Measurements from ENCODE around the gene SDF2. TPM values are rescaled to one million over a fixed set of nuclear protein-coding genes. Genes with fewer than 3 reads are reported as not detected.

The SDF2 gene
- total RNA-seq, 1 donor from 2014 or later = 57.8 TPM

DNA sequence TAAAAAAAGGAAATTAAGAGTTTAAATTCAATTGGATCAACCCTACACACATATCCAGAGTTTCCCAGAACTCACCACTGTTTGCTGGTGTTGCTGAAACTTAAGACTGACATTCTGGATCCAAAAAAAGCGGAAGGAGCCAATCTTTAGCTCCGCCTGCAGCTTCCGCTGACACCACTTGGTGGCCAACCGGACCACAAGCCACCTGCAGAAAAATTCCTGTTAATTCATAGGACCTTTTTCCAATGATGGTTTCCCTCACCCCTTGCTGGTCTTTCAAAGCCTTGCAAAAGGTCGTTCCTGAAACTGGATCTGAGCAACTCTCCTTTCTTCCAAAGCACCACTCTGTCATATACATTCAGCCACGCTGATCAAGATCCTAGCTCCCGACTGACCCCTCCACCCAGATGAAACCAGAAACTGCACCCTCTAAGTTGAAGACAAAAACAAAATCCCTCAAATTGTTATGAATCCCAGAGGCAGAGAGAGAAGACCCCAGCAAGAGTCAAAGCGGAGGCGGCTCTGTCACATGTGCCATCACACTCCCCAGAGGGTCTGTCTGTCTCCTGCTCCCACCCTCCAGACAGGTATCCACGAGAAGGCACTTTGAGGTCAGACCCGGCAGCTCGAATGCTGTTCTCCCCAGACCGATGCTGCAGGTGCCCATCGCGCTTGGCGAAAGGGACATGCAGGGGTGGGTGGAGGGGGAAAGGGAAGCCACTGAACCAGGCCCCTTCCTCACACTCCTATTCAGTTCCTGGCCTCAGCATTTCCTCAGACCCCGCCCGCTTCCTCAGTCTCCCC lies 17.5 kb downstream of the SDF2 start:
- TF ChIP-seq, protein P1, sequence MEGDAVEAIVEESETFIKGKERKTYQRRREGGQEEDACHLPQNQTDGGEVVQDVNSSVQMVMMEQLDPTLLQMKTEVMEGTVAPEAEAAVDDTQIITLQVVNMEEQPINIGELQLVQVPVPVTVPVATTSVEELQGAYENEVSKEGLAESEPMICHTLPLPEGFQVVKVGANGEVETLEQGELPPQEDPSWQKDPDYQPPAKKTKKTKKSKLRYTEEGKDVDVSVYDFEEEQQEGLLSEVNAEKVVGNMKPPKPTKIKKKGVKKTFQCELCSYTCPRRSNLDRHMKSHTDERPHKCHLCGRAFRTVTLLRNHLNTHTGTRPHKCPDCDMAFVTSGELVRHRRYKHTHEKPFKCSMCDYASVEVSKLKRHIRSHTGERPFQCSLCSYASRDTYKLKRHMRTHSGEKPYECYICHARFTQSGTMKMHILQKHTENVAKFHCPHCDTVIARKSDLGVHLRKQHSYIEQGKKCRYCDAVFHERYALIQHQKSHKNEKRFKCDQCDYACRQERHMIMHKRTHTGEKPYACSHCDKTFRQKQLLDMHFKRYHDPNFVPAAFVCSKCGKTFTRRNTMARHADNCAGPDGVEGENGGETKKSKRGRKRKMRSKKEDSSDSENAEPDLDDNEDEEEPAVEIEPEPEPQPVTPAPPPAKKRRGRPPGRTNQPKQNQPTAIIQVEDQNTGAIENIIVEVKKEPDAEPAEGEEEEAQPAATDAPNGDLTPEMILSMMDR (IDR thresholded peaks at IDR 0.05) = peak; percentile 74
- Mint-ChIP-seq H3K4me1 (ENCODE audit: low read depth) (peaks cover 36% of the 10 kb centered on the region), H3K4me3 (ENCODE audit: unreplicated experiment) (peak overlapping the region; percentile 79), H3K27ac (ENCODE audit: unreplicated experiment) (peak overlapping the region; percentile 90), H3K9me3 (ENCODE audit: low read depth) (no peaks in the 10 kb centered on the region), H3K36me3 (ENCODE audit: low read depth) (peaks cover 22% of the 10 kb centered on the region), H3K27me3 (ENCODE audit: low read depth) (no peaks in the 10 kb centered on the region)
- DNase-seq (ENCODE audit: low spot score) = no peak

DNA sequence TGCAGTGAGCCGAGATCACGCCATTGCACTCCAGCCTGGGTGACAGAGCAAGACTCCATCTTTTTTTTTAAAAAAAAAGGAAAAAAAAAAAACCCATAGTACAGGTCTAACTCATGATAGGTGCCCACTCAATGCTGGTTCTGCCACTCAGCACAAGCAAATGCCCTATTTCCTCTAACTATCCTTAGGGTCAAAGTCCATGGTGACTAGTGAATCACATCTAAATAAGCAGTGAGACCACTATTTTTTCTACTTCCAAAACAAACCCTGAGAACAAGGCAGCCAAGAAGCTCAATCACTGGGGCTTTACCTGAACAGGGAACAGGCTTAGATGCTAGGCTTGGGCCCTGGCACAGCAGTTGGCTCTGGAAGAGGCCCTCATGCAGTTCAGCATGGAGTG lies 20.1 kb downstream of the SDF2 start:
- Mint-ChIP-seq H3K36me3 (ENCODE audit: low read depth) (peaks cover 28% of the 10 kb centered on the region), H3K4me3 (ENCODE audit: unreplicated experiment) (no peak overlapping the region), H3K4me1 (ENCODE audit: low read depth) (peaks cover 31% of the 10 kb centered on the region), H3K9me3 (ENCODE audit: low read depth) (no peaks in the 10 kb centered on the region), H3K27me3 (ENCODE audit: low read depth) (no peaks in the 10 kb centered on the region), H3K27ac (ENCODE audit: unreplicated experiment) (no peak overlapping the region)
- no peak for DNase-seq (ENCODE audit: low spot score)
- TF ChIP-seq, protein P1 (IDR thresholded peaks at IDR 0.05) = no peak

DNA sequence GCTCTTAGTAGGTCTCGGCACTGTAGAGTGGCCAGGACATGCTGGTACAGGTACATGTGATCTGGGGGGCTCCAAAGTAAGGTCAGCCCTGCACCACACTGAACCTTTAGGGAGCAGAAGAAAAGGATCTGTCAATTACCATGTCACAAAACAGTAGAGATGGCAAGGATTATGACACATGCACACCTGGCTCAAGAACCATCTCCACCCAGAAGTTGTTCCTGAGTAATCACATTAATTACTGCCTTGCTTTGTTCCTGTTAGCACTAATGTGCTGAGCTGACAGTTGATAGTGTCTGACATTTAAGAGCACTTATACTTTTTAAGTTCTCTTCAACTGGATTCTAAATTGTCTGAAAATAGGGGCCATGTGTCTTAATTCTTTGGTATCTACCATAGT lies 26.2 kb downstream of the SDF2 start:
- H3K4me3 Mint-ChIP-seq (ENCODE audit: unreplicated experiment) = no peak overlapping the region
- no peak for DNase-seq (ENCODE audit: low spot score)
- no peaks in the 10 kb centered on the region for H3K27me3 Mint-ChIP-seq (ENCODE audit: low read depth)
- H3K9me3 Mint-ChIP-seq (ENCODE audit: low read depth) = no peaks in the 10 kb centered on the region
- no peaks in the 10 kb centered on the region for H3K4me1 Mint-ChIP-seq (ENCODE audit: low read depth)
- no peak overlapping the region for H3K27ac Mint-ChIP-seq (ENCODE audit: unreplicated experiment)
- peaks cover 62% of the 10 kb centered on the region for H3K36me3 Mint-ChIP-seq (ENCODE audit: low read depth)
- TF ChIP-seq, protein P1 (IDR thresholded peaks at IDR 0.05) = no peak

DNA sequence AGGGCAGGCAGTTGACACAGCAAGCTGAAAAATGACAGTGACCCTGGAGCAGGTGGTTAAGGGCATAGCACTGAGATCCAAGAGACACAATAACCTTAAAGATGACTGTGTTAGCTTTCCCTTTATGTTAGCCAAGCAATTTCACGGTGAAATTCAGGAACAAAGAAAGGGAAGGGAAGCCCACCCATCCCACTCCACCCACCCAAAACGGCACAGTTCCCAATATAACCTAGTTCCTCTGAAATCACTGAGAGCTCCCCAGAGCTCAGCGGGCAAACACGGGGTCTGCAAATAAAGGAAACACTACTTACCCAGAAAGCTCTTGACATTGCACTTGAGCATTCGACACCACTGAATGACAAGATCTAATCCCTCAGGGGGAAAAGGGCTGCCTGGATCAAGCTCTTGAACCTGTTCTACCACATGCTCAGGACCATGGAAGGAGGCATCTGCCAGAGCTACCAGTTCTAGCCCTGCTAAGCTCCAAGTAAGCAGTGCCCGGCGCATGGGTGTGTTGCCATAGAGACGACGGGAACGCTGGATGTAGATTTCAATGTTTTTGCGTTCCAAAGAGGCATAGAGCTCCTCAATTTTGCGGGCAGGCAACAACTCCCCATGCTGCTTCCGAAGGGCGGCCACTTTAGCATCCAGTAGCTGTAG lies 27.4 kb downstream of the SDF2 start:
- Mint-ChIP-seq H3K4me3 (ENCODE audit: unreplicated experiment) (no peak overlapping the region), H3K27me3 (ENCODE audit: low read depth) (no peaks in the 10 kb centered on the region), H3K9me3 (ENCODE audit: low read depth) (no peaks in the 10 kb centered on the region), H3K27ac (ENCODE audit: unreplicated experiment) (no peak overlapping the region), H3K36me3 (ENCODE audit: low read depth) (peaks cover 56% of the 10 kb centered on the region), H3K4me1 (ENCODE audit: low read depth) (no peaks in the 10 kb centered on the region)
- TF ChIP-seq, protein P1 (IDR thresholded peaks at IDR 0.05) = no peak
- no peak for DNase-seq (ENCODE audit: low spot score)

DNA sequence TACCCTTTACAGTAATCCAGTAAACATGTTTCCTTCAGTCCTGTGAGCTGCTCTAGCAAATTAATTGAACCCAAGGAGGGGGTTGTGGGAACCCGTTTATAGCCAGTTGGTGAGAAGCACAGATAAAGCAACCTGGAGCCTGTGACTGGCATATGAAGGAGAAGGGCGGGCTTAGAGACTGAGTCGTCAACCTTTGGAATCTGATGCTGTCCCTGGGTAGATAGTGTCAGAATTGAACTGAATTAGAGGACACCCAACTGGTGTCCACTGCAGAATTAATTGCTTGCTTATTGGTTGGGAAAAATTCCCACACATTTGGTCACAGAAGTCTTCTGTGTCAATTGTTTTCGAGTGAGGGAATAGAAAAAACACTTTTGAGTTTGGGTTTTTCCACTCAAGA lies 34.9 kb downstream of the SDF2 start:
- no peak for DNase-seq (ENCODE audit: low spot score)
- no peak overlapping the region for H3K27ac Mint-ChIP-seq (ENCODE audit: unreplicated experiment)
- TF ChIP-seq, protein P1 (IDR thresholded peaks at IDR 0.05) = no peak
- no peaks in the 10 kb centered on the region for H3K27me3 Mint-ChIP-seq (ENCODE audit: low read depth)
- no peak overlapping the region for H3K4me3 Mint-ChIP-seq (ENCODE audit: unreplicated experiment)
- no peaks in the 10 kb centered on the region for H3K4me1 Mint-ChIP-seq (ENCODE audit: low read depth)
- H3K36me3 Mint-ChIP-seq (ENCODE audit: low read depth) = peaks cover 42% of the 10 kb centered on the region
- no peaks in the 10 kb centered on the region for H3K9me3 Mint-ChIP-seq (ENCODE audit: low read depth)

All from chondrocyte (in vitro differentiated cells).